Stimulated activated CD8-positive, alpha-beta memory T cell treated with anti-CD3 and anti-CD28 coated beads, Interleukin-4, amount 100 ng/mL, for 24 hours (primary cell): ENCODE measurements around the gene ELAVL4.
"Not testable (repeated sequence)": the region's sequence is repeated elsewhere in the genome, so short reads cannot be mapped to it uniquely, and the experiment has no call there.

ENCODE experiments used
- DNase-seq: peaks from one replicate; pipeline ENCODE4 v3.0.0-alpha.2; 2020; ENCODE audit warnings: low read depth

The ELAVL4 gene

DNA sequence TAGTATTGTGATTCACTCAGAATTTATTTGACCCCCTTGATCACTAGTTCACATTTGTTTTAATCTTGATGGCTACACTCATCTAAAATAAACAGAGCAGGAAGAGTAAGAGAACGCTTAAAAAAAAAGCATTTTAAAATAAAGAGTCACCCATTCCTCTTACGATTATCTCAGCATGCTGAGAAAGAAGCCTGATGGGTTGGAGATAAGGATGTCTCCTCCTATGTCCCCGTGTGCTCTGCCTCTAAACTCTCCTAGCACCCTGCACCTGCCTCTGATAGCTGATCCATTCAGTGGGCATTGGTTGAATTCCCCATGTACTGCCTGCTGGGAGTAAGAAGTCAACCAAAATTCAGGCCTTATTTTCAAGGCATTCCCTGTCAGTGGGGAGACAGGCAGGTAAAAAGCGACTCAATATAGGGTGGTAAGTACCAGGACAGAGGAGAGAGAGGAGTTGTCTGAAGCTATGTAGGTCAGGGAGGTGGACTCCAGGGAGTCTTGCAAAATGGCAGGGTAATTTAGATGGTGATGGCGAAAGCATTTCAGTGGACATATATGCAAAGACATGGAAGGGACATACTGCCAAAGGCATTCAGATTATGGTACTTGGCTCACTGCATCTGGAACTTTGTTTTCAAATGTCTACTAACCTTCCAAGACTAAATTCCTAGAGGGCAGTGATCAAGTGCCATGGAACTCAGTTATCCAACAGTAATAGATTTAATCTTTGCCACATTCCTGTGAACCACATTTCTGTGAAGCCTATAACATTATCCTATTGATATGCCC lies 18.4 kb downstream of the ELAVL4 start:
- no peak for DNase-seq

DNA sequence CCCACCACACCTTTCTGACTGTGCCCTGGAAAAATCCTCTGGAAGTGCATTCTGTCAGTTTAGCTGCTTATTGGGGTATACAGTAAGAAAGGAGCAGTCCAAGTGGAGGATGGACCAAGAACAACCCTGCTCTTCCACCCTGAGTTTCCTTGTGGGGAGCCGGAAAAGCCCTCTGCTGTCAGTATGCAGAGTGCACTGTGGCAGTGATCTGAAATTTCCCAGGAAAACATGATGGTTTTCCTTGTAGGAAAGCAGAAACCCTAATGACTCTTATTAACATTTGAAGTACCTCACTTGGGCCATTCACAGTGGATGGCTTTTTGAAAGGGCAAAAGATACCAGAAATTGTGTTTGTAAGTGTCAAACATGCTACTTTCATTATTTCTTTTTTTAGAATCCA lies 20.5 kb downstream of the ELAVL4 start:
- DNase-seq = no peak

DNA sequence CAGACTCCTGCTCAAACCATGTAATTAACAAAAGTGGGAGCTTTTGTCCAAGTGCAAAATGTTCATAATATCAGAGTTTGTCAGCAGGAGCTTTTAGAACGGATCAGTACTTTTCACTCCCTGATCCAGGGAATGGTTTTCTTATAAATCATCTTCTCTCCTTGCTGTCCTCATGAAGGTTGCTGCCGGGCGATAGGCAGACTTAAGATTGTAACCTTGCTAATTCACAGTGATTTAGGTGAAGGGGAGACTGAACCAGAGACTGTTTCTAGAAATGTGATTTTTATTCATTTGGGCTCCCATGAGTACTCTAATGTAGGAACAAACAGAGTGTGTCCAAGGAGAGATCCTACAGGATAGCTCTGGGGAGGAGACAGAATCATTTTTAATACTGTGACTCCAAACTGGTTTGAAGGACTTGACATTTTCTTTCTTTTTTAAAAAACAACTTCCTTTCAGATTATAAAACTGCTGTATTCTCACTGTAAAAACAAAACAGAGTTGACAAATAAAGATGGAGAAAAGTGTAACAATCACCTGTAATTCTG lies 23.7 kb downstream of the ELAVL4 start:
- DNase-seq = no peak

DNA sequence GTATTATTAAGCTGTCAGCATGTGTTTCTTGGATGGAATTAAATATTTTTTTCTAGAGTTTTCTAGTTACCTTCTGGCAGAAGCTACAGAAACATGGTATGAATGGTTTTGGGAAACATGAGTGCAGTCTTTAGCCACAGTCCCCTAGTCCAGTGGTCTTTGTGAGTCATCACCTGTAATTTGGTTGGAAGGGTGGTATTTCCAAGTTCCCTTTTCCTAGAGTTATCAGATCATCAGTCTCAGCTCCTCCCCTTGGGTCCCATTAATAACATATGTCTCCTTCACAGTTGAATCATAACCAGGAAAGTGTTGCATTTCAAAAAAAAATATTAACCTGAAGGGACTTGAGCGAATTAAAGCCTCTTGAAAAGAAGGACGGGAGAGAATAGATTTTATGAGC lies 27.0 kb downstream of the ELAVL4 start:
- no peak for DNase-seq

DNA sequence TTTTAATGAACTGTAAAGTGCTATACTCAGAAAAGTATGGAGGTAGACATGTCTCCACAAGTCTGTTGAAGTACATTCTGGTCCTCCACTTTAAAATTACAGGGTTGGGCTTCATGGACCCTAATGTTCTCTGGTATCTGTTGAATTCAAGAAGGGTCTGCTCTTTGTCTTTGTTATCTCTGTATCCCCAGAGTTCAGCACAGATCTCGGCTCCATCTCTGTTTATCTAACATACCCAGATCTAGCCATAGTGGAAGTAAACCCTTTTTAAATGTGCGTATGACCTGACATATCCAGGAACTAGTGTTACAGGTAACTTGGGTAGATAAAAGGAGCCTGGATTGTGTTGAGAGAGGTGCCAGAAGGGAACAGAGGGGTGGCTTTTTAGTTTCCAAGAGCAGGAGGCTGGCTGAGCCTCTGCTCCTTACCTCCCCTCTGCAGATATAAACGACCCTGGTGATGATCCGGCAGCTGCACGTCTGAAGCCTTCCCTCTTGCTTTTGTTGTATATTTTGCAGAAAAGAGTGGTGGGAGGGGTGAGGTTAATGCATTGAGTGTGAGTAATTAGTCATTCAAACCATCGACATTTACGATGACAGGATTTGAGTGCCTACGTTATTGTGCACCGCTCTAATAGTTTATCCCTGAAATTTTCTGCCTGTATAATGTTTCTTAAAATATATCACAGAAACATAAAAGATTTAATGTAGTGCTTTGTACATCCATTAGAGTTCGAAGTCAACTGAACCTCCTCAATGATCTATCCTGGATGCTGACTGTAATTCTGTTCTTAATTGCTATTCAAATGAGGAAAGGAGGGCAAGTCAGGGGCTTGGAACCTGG lies 30.8 kb downstream of the ELAVL4 start:
- no peak for DNase-seq

DNA sequence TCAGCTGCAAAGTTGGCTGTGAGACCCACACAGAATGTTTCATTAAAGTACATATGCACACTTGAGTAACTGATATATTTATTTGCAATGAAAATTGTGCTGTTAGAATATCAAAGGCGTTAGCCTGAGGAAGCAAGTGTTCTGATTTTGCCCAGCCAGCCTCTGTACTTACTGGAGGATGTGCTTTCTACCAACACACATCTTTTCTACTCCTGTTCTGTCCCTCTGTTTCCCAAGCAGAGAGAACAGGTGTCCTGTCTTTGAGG lies 31.4 kb downstream of the ELAVL4 start:
- no peak for DNase-seq

DNA sequence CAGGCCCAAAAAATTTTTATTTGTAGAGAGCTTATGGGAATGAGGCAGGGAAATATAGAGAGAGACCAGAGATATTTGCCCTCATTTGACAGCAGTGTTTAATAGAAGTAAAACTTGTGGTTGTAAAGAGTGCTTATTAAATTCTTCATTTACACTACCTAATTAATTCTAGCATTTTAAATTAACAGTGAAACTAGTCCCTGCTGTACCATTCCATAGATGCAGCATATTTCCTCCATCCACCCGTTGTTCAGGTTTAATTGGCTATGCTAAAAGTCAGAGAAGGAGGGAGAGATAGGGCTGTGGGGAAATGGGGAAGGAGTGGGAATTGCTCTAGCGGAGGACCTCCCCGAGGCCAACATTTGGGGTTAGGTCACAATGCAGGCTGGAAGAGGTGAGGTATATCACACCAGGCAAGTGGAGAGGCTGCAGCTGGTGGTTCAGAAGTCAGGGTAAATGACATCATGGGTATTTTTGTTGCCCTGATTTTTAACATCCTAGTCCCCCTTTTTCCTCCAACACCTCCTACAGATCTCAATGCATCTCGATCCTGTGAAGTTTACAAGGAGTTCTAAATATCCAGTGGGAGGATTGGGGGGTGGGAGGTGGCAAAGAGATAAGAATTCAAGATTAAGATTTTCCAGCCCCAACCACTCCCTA lies 38.6 kb downstream of the ELAVL4 start:
- no peak for DNase-seq

DNA sequence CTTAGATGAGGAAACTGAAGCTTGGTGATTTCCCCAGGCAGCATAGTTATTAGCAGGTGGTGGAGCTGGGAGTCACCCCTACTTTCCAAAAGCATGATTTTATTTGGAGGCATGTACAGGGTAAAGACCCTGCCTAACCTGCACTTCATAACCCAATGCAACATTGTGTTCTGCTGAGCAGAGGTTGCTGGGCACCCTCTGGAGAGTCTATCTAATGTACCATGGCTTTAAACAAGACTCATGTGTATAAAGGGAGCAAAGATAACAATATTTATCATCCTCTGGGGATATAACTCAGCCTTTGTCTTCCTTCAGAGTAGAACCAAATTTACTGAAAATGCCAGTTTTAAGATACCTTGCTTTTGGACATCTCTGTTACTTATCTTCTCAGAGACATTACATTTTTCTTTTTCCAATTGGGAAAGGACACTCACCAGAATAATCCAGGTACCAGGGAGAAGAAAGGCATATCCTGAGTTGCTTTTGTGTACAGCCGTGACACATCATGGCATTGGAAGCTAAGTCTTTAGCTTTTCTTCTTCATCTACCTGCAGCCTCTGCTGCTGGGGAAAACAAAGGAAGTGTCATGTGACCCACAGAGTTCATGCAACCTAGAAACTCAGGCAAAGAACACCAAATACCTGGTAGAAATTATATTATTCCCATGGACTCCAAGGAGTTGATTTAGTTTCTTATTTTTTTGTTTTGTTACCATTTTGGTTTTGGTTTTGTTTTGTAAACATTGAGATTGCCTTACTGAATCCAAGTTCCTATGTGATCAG lies 39.6 kb downstream of the ELAVL4 start:
- no peak for DNase-seq

DNA sequence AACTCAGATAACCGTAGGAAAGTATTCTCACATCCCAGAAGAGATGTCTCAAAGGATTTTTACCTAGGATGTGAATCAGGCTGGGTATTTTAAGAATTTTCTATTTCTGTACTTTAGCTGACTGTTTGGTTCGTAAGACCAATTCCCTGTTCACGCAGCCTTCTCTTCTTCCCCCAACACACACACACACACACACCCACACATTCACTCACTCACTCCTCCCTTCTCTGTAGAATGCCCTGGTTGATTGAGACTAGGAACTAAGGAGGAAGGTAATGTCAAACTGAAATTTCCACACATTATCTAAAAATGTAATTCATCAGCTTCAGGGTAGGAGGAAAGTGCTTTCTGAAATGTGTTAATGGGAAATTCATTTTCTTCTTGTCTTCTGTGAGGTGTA lies 43.5 kb downstream of the ELAVL4 start:
- no peak for DNase-seq

DNA sequence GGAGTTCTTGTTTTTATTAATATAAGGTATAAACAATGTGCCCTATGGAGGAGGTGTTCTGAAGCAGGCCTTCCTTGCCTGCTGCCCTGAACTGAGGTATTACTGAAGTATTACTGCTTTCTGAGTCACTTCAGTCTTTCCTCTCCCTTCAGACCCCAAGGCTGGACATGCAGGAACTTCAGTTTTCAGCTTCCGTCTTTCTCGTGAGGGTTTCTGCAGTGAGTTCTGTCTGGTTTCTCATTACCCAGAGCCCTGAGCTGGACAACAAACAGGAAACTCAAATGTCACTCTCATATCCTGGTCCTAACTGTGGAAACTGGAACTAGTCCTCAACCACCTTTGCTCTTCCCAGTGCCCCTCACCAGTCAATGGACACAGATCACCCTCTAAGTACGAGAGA lies 46.8 kb downstream of the ELAVL4 start:
- DNase-seq = no peak

DNA sequence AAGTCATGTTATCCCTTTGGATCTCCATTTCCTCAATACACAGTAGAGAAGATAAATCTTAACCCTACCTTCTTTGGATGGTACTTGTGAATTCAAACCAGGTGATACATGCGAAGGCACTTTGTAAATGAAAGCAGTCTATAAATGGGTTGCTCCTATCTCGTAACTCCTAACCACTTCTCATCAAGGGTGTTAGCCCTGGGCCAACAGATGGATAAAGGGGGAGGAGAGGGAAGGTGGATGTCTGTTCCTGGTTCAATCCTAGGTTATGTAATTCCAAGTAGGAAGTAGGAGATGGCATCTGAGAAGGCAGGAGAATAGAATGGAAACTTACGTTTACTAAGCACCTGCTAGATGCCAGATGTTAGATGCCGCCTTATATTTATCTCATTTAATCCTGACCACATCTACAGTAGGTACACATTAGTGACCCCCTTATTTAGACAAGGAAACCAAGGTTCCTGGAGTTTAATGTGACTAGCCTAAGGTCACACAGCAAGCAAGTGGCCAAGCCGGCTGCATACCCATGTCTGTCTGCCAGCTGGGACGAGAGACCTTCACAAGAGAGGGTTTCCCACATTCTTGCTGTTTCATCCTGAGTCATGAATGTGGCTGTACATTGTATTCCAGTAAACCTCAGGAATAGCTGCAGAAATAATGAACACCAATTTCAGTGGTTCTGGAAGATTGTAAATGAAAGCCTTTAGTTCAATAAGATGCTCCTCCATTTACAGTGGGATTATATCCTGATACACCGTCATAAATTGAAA lies 47.7 kb downstream of the ELAVL4 start:
- DNase-seq = no peak

DNA sequence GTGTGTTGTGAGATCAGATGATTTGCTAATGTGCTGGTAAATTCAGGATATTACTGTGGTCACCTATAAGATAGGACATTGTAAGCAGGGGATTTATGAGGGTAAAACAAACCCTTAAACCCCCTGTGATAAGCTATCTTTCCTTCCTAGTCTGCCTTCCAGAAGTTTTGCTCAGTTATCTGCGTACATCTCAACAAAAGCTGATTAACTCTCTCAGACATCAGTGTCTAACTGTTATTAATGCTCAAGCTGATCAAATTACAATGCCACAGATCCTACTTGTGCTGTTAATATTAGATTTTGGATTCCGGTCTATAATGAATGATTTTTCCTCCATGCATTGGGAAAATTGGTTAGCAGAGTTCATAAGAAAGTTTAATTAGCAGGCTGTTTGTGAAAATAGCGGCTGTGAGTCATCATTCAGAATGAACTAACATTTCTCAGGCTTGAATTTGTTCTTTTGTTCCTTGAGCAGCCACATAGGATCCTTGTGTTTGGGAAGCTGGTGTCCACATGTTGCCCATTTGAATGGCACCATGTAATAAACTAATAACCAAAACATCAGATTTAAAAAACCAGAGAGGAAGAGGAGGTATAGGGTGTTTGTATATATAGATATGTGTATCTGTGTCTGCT lies 48.7 kb downstream of the ELAVL4 start:
- no peak for DNase-seq

DNA sequence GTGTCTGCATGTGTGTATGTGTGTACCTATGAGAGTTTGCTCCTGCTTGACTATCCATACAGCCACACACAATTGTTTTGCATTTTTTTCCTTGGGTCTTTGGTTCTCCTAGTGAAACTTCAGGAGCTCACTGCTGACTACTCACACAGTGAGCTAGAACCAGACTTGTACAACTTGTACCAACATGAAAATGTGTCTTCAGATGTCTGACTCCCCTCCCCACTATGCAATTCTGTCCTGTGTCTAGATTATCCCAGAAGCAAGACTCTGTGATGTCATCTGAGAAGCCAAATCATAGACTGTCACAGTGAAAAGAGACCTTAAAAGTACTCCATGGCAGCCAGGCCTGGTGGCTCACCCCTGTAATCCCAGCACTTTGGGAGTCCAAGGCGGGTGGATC lies 49.7 kb downstream of the ELAVL4 start:
- DNase-seq = no peak

DNA sequence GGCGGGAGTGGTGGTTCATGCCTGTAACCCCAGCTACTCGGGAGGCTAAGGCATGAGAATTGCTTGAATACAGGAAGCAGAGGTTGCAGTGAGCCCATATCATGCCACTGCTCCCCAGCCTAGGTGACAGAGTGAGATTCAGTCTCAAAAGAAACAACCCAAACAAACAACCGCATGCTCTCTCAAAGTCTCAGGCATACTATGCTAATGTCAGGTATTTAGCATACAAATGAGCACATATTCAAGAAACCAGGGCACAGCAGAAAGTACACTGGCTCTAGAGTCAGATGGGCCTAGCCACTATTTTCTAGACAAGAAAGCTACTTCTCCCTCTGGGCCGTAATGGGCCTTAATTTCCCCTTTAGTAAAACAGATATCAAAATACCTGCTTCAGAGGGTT lies 55.0 kb downstream of the ELAVL4 start:
- no peak for DNase-seq

DNA sequence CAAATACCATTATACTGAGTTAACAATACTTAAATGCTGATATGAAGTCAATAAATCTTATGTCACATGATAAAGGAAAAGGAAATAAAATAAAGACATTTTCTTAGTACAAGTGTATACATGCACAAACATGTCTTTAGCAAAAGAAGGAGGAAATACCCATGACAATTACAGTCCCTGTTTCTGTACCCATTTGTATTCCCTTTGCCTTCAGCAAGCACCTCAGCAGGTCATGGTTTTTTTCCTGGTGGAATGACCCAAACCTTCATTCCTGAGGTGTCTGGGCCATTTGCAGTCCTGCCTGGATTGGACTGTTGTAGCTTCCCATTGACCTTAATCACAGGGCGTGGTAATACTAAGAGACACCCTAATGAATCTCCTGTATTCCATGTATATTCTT lies 57.6 kb downstream of the ELAVL4 start:
- not testable (repeated sequence) for DNase-seq

DNA sequence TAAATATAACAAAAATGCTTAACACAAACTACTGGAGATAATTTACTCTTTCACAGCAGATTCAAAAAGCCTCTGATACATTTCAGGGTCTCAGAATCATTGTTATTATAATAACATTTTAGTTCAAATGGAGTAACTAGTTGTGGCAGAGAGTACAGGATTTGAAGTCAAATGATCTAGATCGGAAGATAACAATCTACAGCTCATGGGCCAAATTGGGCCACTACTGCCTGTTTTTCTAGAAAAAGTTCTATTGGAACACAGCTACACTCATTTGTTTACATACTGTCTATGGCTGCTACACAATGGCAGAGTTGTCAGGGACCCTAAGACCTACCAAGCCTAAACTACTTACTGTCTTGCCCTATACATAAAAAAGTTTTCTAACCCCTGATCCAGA lies 63.6 kb downstream of the ELAVL4 start:
- no peak for DNase-seq

DNA sequence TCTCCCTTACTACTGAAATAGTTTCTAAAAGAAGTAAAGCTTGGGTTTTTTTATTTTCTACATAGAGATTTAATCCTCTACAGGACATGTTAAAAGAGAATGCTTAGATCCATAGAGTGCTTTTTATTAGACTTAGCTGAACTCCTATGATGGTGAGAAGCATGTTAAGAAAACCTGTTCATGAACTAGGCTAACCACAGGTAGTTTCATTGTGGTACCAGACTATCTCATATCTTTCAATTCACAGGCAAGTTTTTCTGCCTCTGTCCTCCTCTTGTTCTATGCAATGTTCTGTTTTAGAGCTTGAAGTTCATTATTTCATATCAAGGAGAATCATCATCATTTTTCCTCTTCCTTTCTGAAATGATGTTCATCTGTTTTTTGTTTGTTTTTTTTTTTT lies 65.4 kb downstream of the ELAVL4 start:
- no peak for DNase-seq

DNA sequence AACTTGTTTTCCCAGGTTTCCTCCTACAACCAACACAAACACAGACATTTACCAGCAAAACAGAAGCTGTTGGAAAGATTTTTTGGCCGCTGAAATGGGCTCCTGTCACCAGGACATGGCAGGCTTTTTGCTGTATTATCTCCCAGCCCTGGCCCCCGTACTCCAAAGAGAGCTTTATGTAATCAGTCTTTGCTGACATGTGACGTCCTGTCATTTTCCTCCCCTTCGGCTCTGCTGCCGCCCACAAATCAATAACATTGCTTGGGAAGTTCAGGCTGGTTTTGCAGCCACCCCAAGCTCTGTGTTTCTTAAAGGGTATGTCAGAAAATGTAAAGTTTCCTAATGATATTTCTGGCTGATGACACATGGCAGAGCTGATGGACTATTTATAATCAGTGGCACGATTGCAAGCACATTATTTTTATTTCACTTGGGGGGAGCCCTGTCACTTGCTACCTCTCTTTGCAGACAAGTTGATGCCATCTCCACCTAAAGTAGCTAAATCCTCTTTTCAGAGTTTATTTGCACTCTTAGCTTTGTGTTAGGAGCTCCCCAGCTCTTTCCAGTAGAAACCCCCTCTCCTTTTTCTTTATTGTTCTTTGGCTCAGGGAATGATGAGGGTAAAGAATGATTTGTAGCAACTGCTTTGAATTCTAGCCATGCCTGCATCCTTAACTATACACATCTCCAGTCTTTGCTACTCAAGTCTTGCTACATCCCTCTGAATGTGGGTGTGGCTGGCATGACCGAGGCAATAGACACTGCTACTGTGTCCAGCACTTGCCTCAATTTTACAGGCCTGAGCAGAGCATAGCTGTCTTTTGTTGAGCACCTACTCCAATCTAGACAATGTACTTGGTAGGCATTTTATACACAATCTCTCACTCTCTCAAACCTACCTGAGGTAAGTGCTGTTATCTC lies 67.3 kb downstream of the ELAVL4 start:
- DNase-seq = no peak

DNA sequence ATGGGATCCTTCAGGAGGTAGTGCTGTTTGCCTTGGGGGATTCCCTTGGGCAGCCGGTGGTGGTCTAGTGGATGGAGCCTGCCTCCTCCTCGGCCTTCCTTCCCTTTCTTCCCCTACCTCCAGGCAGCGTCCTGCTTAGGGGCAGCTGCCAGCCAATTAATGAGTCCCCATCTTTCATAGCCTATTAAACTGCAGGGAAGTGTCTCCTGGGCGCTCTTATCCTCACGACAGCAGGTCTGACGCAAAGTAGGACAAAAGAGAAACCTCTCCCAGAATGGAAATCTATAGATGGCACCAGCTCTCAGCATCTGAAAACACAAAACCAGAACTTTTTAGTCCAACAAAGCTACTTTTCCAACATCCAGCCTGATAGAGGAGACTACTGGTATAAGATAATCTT lies 69.3 kb downstream of the ELAVL4 start:
- DNase-seq = no peak

DNA sequence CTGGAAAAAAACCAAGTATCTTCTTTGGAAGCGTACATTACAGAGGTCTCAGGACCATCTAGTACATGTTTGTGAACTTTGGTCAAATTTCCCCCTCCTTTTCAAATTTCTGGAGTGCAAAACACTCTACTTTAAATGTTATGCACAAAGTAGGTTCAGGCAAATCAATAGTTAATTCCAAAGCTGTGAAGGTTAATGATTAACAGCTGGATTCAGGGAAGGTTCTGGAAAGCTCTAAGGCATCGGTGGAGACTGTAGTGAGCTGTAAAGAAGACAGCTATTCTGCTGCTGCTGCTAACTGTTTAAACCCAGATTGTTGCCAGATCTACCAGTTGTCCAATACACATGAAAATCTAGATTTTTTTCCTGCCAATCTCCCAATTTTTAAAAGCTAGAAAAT lies 70.9 kb downstream of the ELAVL4 start:
- DNase-seq = no peak
